H1 (cell line): ENCODE results near the gene FMNL2. TPM values are rescaled to one million over a fixed set of nuclear protein-coding genes. Genes with fewer than 3 reads are reported as not detected.

Experiments
- CTCF ChIA-PET: fragments of 300-600 bp; sonication (Branson Sonifier 250); formaldehyde crosslinking; loops from one replicate; lab custom pipeline; 2021; ENCODE audit not compliant: partially characterized antibody; lab: Charles Lee
- POLR2A ChIA-PET: fragments of 300-600 bp; sonication (Branson Sonifier 250); formaldehyde crosslinking; loops from one replicate; lab custom pipeline; 2021; ENCODE audit warnings: inconsistent platforms; ENCODE audit not compliant: partially characterized antibody; lab: Charles Lee
- DNase-seq, 2 experiments: peaks; one replicate each; pipeline versions ENCODE4 v3.0.0 to v3.0.0-alpha.2; 2010 to 2022; ENCODE audit warnings: low spot score in 2 of 2, low read depth in 1 of 2, mixed read lengths in 1 of 2
- FAIRE-seq: peaks from 2 replicates; lab custom pipeline; 2011; peaks lifted over from hg19 to GRCh38; lab: Jason Lieb, UNC
- H2AFZ ChIP-seq: 2 replicates; pipeline ENCODE4 v1.8.1; 2012; ENCODE audit warnings: low read length, inconsistent platforms
- H2AK5ac ChIP-seq: 2 replicates; pipeline ENCODE4 v1.6.1; 2013; ENCODE audit warnings: low read depth, low read length
- H2BK120ac ChIP-seq: replicated peaks from 2 replicates; pipeline ENCODE3; 2013; ENCODE audit warnings: low read depth, low read length, inconsistent platforms
- H2BK12ac ChIP-seq: 2 replicates; pipeline ENCODE4 v1.6.1; 2013; ENCODE audit warnings: low read depth, low read length
- H2BK15ac ChIP-seq: 2 replicates; pipeline ENCODE4 v1.6.1; 2013; ENCODE audit warnings: low read length
- H2BK20ac ChIP-seq: 2 replicates; pipeline ENCODE4 v1.6.1; 2013; ENCODE audit warnings: low read length
- H2BK5ac ChIP-seq: 2 replicates; pipeline ENCODE4 v1.6.1; 2013; ENCODE audit warnings: low read depth, low read length
- H3K14ac ChIP-seq: 2 replicates; pipeline ENCODE4 v1.6.1; 2013; ENCODE audit warnings: inconsistent platforms; ENCODE audit not compliant: insufficient read length
- H3K18ac ChIP-seq: 2 replicates; pipeline ENCODE4 v1.6.1; 2013; ENCODE audit warnings: low read length; ENCODE audit errors: extremely low read depth
- H3K23ac ChIP-seq: 2 replicates; pipeline ENCODE4 v1.6.1; 2013; ENCODE audit warnings: inconsistent platforms; ENCODE audit not compliant: insufficient read length
- H3K23me2 ChIP-seq: 2 replicates; pipeline ENCODE4 v1.6.1; 2013; ENCODE audit warnings: low read depth, low read length
- H3K27ac ChIP-seq: 2 replicates; pipeline ENCODE4 v1.6.1; 2011; ENCODE audit warnings: low read depth, low read length, inconsistent platforms
- H3K27me3 ChIP-seq, 4 experiments: replicated peaks in 1 of 4; 1 replicate in 1 of 4; 2 replicates in 3 of 4; pipeline versions ENCODE4 v1.6.1 to v1.8.1; 2011 to 2013; ENCODE audit warnings: low read length in 3 of 4, mild to moderate bottlenecking in 3 of 4, inconsistent platforms in 2 of 4, mixed read lengths in 2 of 4, moderate library complexity in 1 of 4; ENCODE audit not compliant: control insufficient read depth in 3 of 4, insufficient read depth in 3 of 4; ENCODE audit errors: extremely low read depth in 1 of 4
- H3K36me3 ChIP-seq, 4 experiments: 2 replicates each; pipeline versions ENCODE4 v1.6.1 to v1.8.1; 2011 to 2013; ENCODE audit warnings: mild to moderate bottlenecking in 4 of 4, low read length in 3 of 4, moderate library complexity in 2 of 4, control low read depth in 1 of 4, inconsistent platforms in 1 of 4; ENCODE audit not compliant: insufficient read depth in 4 of 4, control insufficient read depth in 2 of 4
- H3K4ac ChIP-seq: replicated peaks from 2 replicates; pipeline ENCODE3; 2013; ENCODE audit warnings: low read length, low read depth, mixed read lengths, inconsistent platforms; ENCODE audit not compliant: insufficient read length
- H3K4me1 ChIP-seq, 4 experiments: replicated peaks in 1 of 4; 1 replicate in 1 of 4; 2 replicates in 3 of 4; pipeline versions ENCODE4 v1.6.1 to v1.8.1; 2011 to 2013; ENCODE audit warnings: low read length in 3 of 4, inconsistent platforms in 2 of 4, mixed read lengths in 1 of 4; ENCODE audit not compliant: insufficient read depth in 4 of 4, control insufficient read depth in 3 of 4
- H3K4me2 ChIP-seq, 2 experiments: 2 replicates each; pipeline versions ENCODE4 v1.6.1 to v1.8.1; 2011 to 2013; ENCODE audit warnings: low read depth in 2 of 2, low read length in 2 of 2, control low read depth in 1 of 2, inconsistent platforms in 1 of 2, mild to moderate bottlenecking in 1 of 2; ENCODE audit not compliant: insufficient read depth in 1 of 2
- H3K4me3 ChIP-seq, 4 experiments: fragments of 200-600, 300-600 bp in 1 of 4; sonication (generic), shearing (Covaris generic), sonication (Bioruptor Twin) in 1 of 4; 2 replicates each; pipeline versions ENCODE4 v1.5.1 to v1.8.1; 2011 to 2016; ENCODE audit warnings: low read length in 4 of 4, low read depth in 3 of 4, control low read depth in 2 of 4, inconsistent platforms in 2 of 4, mild to moderate bottlenecking in 2 of 4, mixed read lengths in 1 of 4, moderate library complexity in 1 of 4; ENCODE audit not compliant: insufficient read depth in 2 of 4; ENCODE audit errors: extremely low read depth in 1 of 4
- H3K56ac ChIP-seq: replicated peaks from 2 replicates; pipeline ENCODE3; 2013; ENCODE audit warnings: low read depth, mild to moderate bottlenecking, mixed read lengths, low read length, inconsistent platforms; ENCODE audit not compliant: insufficient read length
- H3K79me1 ChIP-seq: 2 replicates; pipeline ENCODE4 v1.6.1; 2013; ENCODE audit warnings: low read depth, low read length, control low read depth
- H3K79me2 ChIP-seq, 2 experiments: 2 replicates each; pipeline versions ENCODE4 v1.6.1 to v1.8.1; 2012 to 2013; ENCODE audit warnings: low read length in 2 of 2, mild to moderate bottlenecking in 2 of 2, inconsistent platforms in 1 of 2; ENCODE audit not compliant: insufficient read depth in 2 of 2, control insufficient read depth in 1 of 2
- H3K9ac ChIP-seq, 4 experiments: replicated peaks in 1 of 4; 1 replicate in 1 of 4; 2 replicates in 3 of 4; pipeline versions ENCODE4 v1.6.1 to v1.8.1; 2011 to 2013; ENCODE audit warnings: low read depth in 3 of 4, low read length in 3 of 4, control low read depth in 2 of 4, mild to moderate bottlenecking in 2 of 4, moderate library complexity in 2 of 4, inconsistent platforms in 1 of 4; ENCODE audit errors: extremely low read depth in 1 of 4
- H3K9me3 ChIP-seq, 2 experiments: 2 replicates each; pipeline versions ENCODE4 v1.6.1 to v1.8.1; 2012 to 2013; ENCODE audit warnings: mild to moderate bottlenecking in 2 of 2, moderate library complexity in 2 of 2, control low read depth in 1 of 2, inconsistent platforms in 1 of 2, low read depth in 1 of 2, low read length in 1 of 2, mixed read lengths in 1 of 2; ENCODE audit not compliant: insufficient read depth in 2 of 2
- H4K20me1 ChIP-seq, 2 experiments: replicated peaks in 1 of 2; 2 replicates each; pipeline versions ENCODE3 to v1.8.1; 2011 to 2013; ENCODE audit warnings: inconsistent platforms in 2 of 2, low read length in 2 of 2, mild to moderate bottlenecking in 1 of 2; ENCODE audit not compliant: insufficient read depth in 2 of 2, control insufficient read depth in 1 of 2
- H4K5ac ChIP-seq: 2 replicates; pipeline ENCODE4 v1.6.1; 2013; ENCODE audit warnings: low read length, low read depth, mixed read lengths, inconsistent platforms; ENCODE audit not compliant: insufficient read length
- H4K8ac ChIP-seq: 2 replicates; pipeline ENCODE4 v1.8.0; 2013; ENCODE audit warnings: mild to moderate bottlenecking, moderate library complexity, low read length, inconsistent platforms; ENCODE audit not compliant: insufficient read depth; ENCODE audit errors: extremely low read depth
- H4K91ac ChIP-seq: replicated peaks from 2 replicates; pipeline ENCODE3; 2013; ENCODE audit warnings: low read length, mixed read lengths, inconsistent platforms; ENCODE audit not compliant: insufficient read length
- SP2 ChIP-seq: IDR thresholded peaks from 2 replicates; pipeline ENCODE4 v1.6.1; 2012; ENCODE audit warnings: mild to moderate bottlenecking, low read length, inconsistent platforms
- WGBS, 2 experiments: shearing (Covaris generic) in 1 of 2; methylation state at CpG; one replicate each; pipeline versions ENCODE4 v1.1.6 to v1.1.7; 2013 to 2015; ENCODE audit warnings: low lambda C conversion rate in 2 of 2, mixed read lengths in 2 of 2, inconsistent platforms in 1 of 2, low coverage in 1 of 2, missing lambda C conversion rate in 1 of 2; ENCODE audit not compliant: insufficient replicate concordance in 2 of 2, insufficient coverage in 1 of 2, insufficient read length in 1 of 2; ENCODE audit errors: extremely low coverage in 1 of 2, missing lambda C conversion rate in 1 of 2; 5-methylcytosine and 5-hydroxymethylcytosine counted together
- polyA plus RNA-seq, 7 experiments: library from polyadenylated mRNA; depleted of rRNA in 3 of 7; stranded (reverse) in 5 of 7; unstranded in 2 of 7; fragments of >200 nt in 5 of 7; fragments of 200-250 nt in 2 of 7; gene quantifications; 1 replicate in 5 of 7; 2 replicates in 1 of 7; 4 replicates in 1 of 7; pipeline versions ENCODE4 v1.2.1 to v1.2.3, GENCODE V29; 2011 to 2013; ENCODE audit warnings: missing spikeins in 2 of 7, mixed read lengths in 2 of 7
- total RNA-seq: library from RNA; stranded (reverse); fragmentation: NEBNext Ultra II Directional; extraction: Animal tissue kit (Norgen Biotek cat#: 25700); gene quantifications from 2 replicates; pipeline ENCODE4 v1.2.1, GENCODE V29; 2021

The FMNL2 gene
- total and polyA plus RNA-seq, 2 of the 8 experiments (the other 6 are each of a cell fraction or from before 2014, with no cell fraction given) = 15.5 to 45.1 TPM

DNA sequence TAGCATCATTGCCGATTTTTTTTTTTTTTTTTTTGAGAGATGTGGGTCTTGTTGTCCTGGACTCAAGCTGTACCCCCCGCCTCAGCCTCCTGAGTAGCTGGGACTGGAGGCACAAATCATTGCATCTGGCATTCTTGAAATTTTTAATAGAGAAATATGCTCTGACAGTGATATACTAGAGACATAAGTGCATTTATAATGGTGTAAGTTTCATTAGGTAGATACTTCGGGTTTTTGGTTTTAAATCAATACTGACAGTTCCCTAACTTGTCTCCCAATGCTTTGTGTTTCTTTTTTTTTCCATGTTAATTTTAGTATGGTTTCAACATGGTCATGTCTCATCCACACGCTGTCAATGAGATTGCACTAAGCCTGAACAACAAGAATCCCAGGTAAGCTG is 243.6 kb downstream of the FMNL2 start:
- no peak overlapping the region for H3K4ac ChIP-seq
- no peak overlapping the region for H2AFZ ChIP-seq
- no peak overlapping the region for H3K18ac ChIP-seq
- no peak overlapping the region for H3K4me3 ChIP-seq
- no peak overlapping the region for H4K5ac ChIP-seq
- H3K79me2 ChIP-seq = no peaks in the 10 kb centered on the region
- no peak overlapping the region for H2BK12ac ChIP-seq
- no peak overlapping the region for H3K27ac ChIP-seq
- H3K23ac ChIP-seq = no peak overlapping the region
- H3K9ac ChIP-seq = no peak overlapping the region
- H3K79me1 ChIP-seq = no peaks in the 10 kb centered on the region
- no peak overlapping the region for H4K91ac ChIP-seq
- H2AK5ac ChIP-seq = no peak overlapping the region
- H3K23me2 ChIP-seq = no peaks in the 10 kb centered on the region
- H3K36me3 ChIP-seq = peaks cover 2 to 7% (median 3%) of the 10 kb centered on the region in 4 experiments; a peak in 4 of 8 replicates
- CTCF ChIA-PET = interaction anchor here (0.6 to 1.1 kb wide), 3 partner anchors 20 to 408 kb away, joined by 3 to 4 read pairs (median 4); no protein-coding TSS in a partner anchor
- no peak overlapping the region for H3K4me2 ChIP-seq
- DNase-seq (no peak), FAIRE-seq (no peak)
- no peaks in the 10 kb centered on the region for H3K9me3 ChIP-seq
- no peak overlapping the region for H2BK15ac ChIP-seq
- no peak overlapping the region for H2BK20ac ChIP-seq
- WGBS, 2 experiments = 78% methylated on average over 4 of the region's 4 CpGs; no CpG with 5 or more reads in 1 of the 2 experiments
- H2BK5ac ChIP-seq = no peak overlapping the region
- H3K14ac ChIP-seq = no peak overlapping the region
- H3K27me3 ChIP-seq = no peaks in the 10 kb centered on the region
- H3K4me1 ChIP-seq = peaks cover 0 to 3% (median 2%) of the 10 kb centered on the region in 4 experiments; a peak in 3 of 7 replicates
- no peak overlapping the region for H3K56ac ChIP-seq
- H4K20me1 ChIP-seq = no peaks in the 10 kb centered on the region
- no peak overlapping the region for H2BK120ac ChIP-seq
- no peak for TF ChIP-seq SP2
- no peak overlapping the region for H4K8ac ChIP-seq
- POLR2A ChIA-PET = no interaction called here
